DMS 273 treated with DMSO at 0.1 percent for 48 hours (cell line): ENCODE measurements around the gene SPDYC.

ENCODE experiments used
- DNase-seq: peaks from one replicate; lab custom pipeline; 2025; lab: John Stamatoyannopoulos, UW

SPDYC gene

DNA sequence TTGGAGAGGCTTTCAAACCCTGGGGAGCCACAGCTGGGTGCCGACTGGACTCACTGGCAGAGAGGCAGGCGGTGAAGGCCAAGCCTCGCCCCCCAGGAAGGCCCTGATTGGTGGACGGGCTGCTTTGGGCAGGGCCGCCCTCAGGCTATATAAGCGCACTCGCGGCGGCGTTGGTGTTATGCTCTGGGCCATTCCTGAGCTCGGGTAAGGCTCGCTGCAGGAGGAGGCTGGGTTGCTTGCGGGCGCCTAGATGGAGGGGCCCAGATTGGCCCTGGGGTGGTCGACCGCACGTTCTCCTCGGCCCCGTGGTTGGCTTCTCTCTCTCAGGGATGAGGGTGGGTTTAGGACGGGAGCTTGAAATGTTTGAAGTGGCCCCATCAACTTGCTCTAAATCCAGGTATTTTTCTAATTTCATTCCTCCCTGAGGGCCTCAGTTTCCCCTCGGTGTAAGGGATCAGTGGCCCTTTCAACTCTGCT, at the start of gene SPDYC:
SPDYC (plus strand) TSS at position 176 of the 477 bp plus-strand sequence. CDS start 1,125 bp downstream, outside the sequence.
- DNase-seq, result no peak

GRCh38 chr11:65120831-65121230, 49.2 kb upstream of the SPDYC start:
- DNase-seq, result no peak

GRCh38 chr11:65121447-65121864, 48.6 kb upstream of the SPDYC start:
- no peak for DNase-seq

GRCh38 chr11:65121865-65122696, 48.0 kb upstream of the SPDYC start, which contains the start of the genes FAU and MRPL49:
TSS of gene FAU (minus strand) at chr11:65122134. CDS start at chr11:65121813, 321 bp downstream.
TSS of gene MRPL49 (plus strand) at chr11:65122321. CDS start at chr11:65122347, 26 bp downstream.
- DNase-seq, result peak; percentile 93

- DNase-seq, result no peak
These were observed 45.4 kb upstream of the SPDYC start for GRCh38 chr11:65124480-65125196.

GRCh38 chr11:65125197-65126056, 44.6 kb upstream of the SPDYC start:
- no peak for DNase-seq

GRCh38 chr11:65126624-65127274, 43.3 kb upstream of the SPDYC start:
- DNase-seq, result no peak

DNA sequence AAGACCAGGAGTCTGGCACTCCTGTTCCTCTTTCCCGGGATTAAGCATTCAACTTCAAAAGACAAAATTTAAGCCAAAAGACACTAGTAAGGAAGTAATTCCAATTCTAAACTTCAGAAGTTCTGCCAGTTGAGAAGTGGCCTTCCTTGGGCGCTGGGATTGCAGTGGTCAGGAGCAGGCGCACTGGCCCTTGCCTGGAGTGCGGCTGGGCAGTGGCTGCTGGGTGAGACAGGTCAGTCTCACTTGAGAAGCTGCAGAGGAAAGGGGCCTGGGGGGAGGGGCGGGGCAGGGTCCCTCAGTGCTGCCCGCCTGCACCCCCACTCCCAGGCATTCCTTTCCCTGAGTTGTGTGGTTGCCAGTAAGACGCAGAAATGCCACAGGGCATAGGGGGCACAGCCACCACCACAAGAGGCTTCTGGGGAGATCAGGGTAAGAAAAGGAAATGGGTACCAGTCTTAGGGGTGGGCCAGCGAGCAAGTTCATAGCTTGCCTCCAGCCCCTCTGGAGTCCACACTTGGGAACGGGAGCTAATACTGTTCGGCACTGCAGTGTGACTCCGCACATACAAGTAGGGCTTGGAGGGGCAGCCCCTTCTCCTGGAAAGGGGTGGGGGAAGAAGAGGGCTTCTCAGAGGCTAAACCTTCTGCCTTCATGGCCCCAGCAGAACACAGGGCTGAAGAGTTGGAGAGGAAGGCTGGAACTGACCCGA, 42.4 kb upstream of the SPDYC start:
- no peak for DNase-seq

GRCh38 chr11:65128182-65129145, 41.6 kb upstream of the SPDYC start:
- no peak for DNase-seq

GRCh38 chr11:65129649-65130441, 40.2 kb upstream of the SPDYC start:
- no peak for DNase-seq

DNA sequence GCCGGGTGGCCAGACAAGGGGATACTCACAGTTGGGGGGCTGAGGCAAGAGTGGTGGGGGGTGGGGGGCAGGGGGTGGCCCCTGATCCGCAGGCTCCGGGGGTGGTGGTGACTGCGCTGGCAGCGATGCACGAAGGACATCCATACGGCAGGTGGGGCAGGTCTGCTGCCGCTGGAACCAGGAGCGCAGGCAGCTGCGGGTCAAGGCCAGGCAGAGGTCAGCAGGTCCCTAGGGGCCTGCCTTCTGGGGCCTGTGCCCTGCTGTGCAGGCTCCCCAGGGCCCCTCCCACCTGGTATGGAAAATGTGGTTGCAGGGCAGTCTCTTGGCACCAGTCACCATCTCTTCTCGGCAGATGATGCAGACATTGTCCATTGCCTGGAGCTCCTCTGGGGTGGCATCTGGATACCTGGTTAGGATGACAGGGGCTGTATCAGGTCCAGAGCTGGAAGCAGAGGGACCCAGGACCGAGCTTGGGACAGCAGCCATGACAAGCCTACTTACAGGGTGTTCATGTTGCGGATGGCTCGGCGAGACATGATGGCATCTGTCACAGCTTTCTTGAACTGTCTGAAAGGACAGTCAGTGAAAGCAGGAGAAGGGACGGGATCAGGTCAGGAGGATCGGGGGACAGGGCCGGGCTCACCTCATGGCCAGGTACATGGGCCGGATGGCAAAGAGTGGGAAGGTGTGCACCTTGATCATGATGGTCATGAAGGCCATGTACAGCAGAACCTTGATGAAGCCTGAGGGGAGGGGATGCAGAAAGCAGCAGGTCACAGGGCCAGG, 39.2 kb upstream of the SPDYC start:
- no peak for DNase-seq

DNA sequence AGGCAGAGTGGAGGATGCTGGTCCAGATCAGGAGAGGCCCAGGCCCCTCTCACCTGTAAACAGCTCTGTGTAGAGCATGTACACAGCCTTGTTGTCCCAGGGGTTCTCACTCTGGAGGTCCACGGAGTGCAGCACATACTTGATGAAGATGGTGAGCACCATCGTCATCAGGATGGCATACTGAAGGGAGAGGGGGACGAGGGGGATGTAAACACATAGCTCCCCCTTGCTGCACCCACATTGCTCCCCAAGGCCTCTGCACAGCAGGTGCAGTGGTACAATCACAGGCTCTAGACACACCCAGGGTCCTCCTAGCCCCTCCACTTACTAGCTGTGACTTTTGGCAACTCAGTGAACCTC, 38.6 kb upstream of the SPDYC start:
- no peak for DNase-seq

DNA sequence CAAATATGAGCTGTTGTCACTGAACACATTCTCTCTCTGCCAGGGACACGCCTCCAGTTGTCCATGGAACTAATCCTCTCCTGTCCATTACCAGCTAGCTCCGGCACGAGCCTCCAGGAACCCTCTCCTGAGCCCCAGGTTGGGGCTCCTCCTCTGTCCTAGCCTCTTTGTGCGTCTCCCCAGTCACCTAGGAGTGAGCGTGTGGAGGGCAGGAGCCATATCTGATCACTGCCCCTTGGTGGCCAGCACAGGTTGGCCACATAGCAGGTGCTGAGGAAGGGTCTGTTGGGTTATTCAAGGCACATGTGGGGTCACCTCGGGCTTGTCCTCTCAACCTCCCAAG, 38.2 kb upstream of the SPDYC start:
- DNase-seq, result no peak

GRCh38 chr11:65132238-65132987, 37.6 kb upstream of the SPDYC start:
- no peak for DNase-seq

- DNase-seq, result no peak
These were observed 36.9 kb upstream of the SPDYC start for GRCh38 chr11:65132988-65133700.

GRCh38 chr11:65133724-65134123, 36.3 kb upstream of the SPDYC start:
- DNase-seq, result no peak
